ENCODE data around the gene FPR2.

FPR2 gene

DNA sequence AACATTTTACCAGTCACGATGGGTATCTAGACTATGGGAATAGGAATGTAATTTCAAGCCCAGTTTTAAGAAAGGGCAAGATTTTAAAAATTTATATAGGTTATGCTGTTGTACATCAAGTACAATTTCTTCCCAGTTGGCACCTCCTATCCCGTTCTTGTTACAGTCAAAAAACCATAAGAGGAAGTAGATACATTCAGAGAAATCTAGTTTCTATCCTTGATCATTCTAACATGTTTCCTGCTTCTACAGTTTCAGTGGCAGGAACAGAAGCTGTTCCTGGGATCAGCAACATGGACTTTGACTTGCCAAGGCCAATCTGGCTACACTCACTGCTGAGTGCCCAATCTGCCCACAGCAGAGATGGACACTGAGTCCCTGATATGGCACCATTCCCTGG is 19.3 kb downstream of the FPR2 start:
- no peaks in the 10 kb centered on the region for H3K27me3 ChIP-seq (ENCODE audit: control insufficient read depth, insufficient read depth, low read length)
- no peak overlapping the region for H2AFZ ChIP-seq
- TF ChIP-seq, protein P1, sequence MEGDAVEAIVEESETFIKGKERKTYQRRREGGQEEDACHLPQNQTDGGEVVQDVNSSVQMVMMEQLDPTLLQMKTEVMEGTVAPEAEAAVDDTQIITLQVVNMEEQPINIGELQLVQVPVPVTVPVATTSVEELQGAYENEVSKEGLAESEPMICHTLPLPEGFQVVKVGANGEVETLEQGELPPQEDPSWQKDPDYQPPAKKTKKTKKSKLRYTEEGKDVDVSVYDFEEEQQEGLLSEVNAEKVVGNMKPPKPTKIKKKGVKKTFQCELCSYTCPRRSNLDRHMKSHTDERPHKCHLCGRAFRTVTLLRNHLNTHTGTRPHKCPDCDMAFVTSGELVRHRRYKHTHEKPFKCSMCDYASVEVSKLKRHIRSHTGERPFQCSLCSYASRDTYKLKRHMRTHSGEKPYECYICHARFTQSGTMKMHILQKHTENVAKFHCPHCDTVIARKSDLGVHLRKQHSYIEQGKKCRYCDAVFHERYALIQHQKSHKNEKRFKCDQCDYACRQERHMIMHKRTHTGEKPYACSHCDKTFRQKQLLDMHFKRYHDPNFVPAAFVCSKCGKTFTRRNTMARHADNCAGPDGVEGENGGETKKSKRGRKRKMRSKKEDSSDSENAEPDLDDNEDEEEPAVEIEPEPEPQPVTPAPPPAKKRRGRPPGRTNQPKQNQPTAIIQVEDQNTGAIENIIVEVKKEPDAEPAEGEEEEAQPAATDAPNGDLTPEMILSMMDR (IDR thresholded peaks at IDR 0.05) = no peak
- no peak overlapping the region for H3K9ac ChIP-seq
- H3K4me1 ChIP-seq = peaks cover 14% of the 10 kb centered on the region
- H3K4me3 ChIP-seq (ENCODE audit: low read depth, low read length) = no peak overlapping the region
- no peaks in the 10 kb centered on the region for H3K79me2 ChIP-seq
- no peaks in the 10 kb centered on the region for H3K36me3 ChIP-seq (ENCODE audit: control insufficient read depth, insufficient read depth, low read length)
- no peak overlapping the region for H3K27ac ChIP-seq
- H3K9me3 ChIP-seq (ENCODE audit: control insufficient read depth, low read length) = no peaks in the 10 kb centered on the region
- no peak overlapping the region for H3K4me2 ChIP-seq (ENCODE audit: low read length)

DNA sequence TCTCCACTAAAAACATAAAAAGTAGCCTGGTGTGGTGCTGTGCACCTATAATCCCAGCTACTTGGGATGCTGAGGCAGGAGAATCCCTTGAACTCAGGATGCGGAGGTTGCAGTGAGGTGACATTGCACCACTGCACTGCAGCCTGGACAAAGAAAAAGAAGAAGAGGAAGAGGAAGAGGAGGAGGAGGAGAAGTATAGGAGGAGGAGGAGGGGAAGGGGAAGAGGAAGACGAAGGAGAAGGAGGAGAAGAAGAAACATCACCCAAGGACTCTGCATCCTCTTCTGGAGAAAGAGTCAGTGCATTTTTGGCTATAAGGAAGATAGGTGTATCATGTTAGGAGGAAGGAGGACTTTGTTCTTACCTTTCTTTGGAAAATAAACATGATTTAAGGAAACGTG is 21.0 kb downstream of the FPR2 start:
- no peaks in the 10 kb centered on the region for H3K9me3 ChIP-seq (ENCODE audit: control insufficient read depth, low read length)
- no peaks in the 10 kb centered on the region for H3K36me3 ChIP-seq (ENCODE audit: control insufficient read depth, insufficient read depth, low read length)
- no peak overlapping the region for H3K4me2 ChIP-seq (ENCODE audit: low read length)
- TF ChIP-seq, protein P1 (IDR thresholded peaks at IDR 0.05) = no peak
- H3K27ac ChIP-seq = no peak overlapping the region
- H3K79me2 ChIP-seq = no peaks in the 10 kb centered on the region
- H2AFZ ChIP-seq = no peak overlapping the region
- no peak overlapping the region for H3K4me3 ChIP-seq (ENCODE audit: low read depth, low read length)
- H3K27me3 ChIP-seq (ENCODE audit: control insufficient read depth, insufficient read depth, low read length) = no peaks in the 10 kb centered on the region
- no peak overlapping the region for H3K9ac ChIP-seq
- peaks cover 16% of the 10 kb centered on the region for H3K4me1 ChIP-seq

DNA sequence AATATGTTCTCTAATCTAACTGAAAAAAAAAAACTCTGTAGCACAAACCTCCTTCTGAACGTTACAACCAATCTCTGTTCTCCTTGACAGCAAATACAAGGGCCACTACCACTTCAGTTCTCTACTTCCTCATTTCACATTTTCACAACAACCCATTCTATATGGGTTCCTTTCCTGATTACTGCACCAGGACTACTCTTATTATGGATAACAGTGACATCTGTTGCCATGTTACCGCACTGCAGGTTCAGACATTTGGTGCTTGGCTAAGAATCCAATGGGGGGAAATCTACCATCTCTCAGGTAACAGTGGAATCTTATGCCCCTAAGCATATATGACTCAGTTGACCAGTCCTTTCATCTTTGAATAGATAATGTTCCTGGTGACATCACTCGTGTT is 22.4 kb downstream of the FPR2 start:
- H3K36me3 ChIP-seq (ENCODE audit: control insufficient read depth, insufficient read depth, low read length) = no peaks in the 10 kb centered on the region
- TF ChIP-seq, protein P1 (IDR thresholded peaks at IDR 0.05) = no peak
- no peak overlapping the region for H3K9ac ChIP-seq
- H3K4me1 ChIP-seq = peaks cover 7% of the 10 kb centered on the region
- H3K9me3 ChIP-seq (ENCODE audit: control insufficient read depth, low read length) = no peaks in the 10 kb centered on the region
- no peaks in the 10 kb centered on the region for H3K27me3 ChIP-seq (ENCODE audit: control insufficient read depth, insufficient read depth, low read length)
- H3K4me3 ChIP-seq (ENCODE audit: low read depth, low read length) = no peak overlapping the region
- no peaks in the 10 kb centered on the region for H3K79me2 ChIP-seq
- no peak overlapping the region for H3K27ac ChIP-seq
- H3K4me2 ChIP-seq (ENCODE audit: low read length) = no peak overlapping the region
- no peak overlapping the region for H2AFZ ChIP-seq

DNA sequence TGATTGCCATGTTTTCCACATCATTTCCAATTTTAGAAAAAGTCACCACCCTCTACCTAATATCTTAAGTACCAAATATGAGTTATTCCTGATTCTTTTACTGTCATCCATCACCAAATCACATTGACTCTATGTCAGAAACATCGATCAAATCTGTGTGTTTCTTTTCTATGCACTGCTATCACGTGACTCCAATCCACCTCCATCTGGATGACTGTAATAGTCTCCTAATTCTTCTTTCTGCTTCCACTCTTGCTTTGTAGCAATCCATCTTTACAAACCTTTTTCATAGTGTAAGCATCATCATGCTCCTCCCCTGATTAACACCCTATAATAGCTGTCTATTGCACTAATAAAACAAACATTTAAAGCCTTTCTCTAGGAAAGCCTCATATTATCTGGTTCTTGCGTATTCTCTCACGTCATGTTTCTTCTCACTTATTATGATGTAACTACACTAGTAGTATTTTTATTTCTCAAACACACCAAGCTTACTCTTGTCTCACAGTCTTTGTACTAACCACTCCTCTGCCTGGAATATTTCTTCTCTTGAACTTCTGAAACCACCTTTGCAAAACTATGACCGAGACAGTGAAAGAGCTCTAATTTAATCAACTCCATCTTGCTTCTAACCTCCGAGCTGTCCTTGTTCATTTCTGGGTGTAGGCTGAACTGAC is 23.3 kb downstream of the FPR2 start:
- no peak overlapping the region for H3K4me2 ChIP-seq (ENCODE audit: low read length)
- H3K36me3 ChIP-seq (ENCODE audit: control insufficient read depth, insufficient read depth, low read length) = no peaks in the 10 kb centered on the region
- TF ChIP-seq, protein P1 (IDR thresholded peaks at IDR 0.05) = no peak
- H2AFZ ChIP-seq = peak overlapping the region; percentile 50
- H3K27me3 ChIP-seq (ENCODE audit: control insufficient read depth, insufficient read depth, low read length) = no peaks in the 10 kb centered on the region
- peak overlapping the region; percentile 17 for H3K27ac ChIP-seq
- no peak overlapping the region for H3K4me3 ChIP-seq (ENCODE audit: low read depth, low read length)
- H3K9me3 ChIP-seq (ENCODE audit: control insufficient read depth, low read length) = no peaks in the 10 kb centered on the region
- no peak overlapping the region for H3K9ac ChIP-seq
- H3K4me1 ChIP-seq = peaks cover 7% of the 10 kb centered on the region
- no peaks in the 10 kb centered on the region for H3K79me2 ChIP-seq
